T1000 (cell line): ENCODE results near the gene NR2F6.

Experiments used
- DNase-seq: peaks from one replicate; lab custom pipeline; 2025; ENCODE audit warnings: mixed read lengths; lab: John Stamatoyannopoulos, UW

Gene NR2F6

DNA sequence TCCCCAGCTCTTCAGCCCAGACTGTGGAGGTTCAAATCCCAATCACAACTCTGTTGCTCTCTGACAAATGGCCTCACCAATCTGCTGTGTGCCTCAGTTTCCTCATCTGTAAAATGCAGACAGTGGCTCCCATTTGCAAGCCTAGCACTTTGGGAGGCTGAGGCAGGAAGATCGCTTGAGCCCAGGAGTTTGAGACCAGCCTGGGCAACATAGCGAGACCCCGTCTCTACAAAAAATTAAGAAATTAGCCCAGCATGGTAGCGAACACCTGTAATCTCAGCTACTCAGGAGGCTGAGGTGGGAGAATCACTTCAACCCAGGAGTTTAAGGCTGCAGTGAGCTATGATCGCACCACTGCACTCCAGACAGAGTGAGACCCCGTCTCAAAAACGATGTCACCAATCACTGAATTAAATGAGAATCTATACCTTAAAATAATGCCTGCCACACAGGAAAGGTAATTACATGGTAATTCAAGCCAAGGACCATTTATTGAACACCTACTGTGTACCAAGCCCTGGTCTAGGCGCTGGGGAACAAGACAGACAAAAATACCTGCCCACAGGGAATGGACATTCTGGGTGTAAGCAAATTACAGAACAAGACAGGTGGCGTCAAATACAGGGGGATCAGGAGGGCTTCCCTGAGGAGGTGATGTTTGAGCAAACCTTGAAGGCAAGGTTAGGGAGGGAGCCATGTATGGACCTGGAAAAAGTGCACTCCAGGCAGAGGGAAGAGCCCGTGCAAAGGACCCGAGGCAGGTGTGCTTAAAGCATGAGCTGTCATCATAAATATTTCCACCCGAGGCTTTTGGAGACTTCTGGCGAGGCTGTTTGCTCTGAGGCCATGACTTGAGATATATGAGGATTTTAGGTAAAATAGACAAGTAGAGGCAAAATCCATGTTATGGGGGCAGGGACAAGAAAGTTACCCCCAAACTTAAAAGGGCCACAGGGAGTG lies 7.7 kb downstream of the NR2F6 start:
- DNase-seq, result no peak

DNA sequence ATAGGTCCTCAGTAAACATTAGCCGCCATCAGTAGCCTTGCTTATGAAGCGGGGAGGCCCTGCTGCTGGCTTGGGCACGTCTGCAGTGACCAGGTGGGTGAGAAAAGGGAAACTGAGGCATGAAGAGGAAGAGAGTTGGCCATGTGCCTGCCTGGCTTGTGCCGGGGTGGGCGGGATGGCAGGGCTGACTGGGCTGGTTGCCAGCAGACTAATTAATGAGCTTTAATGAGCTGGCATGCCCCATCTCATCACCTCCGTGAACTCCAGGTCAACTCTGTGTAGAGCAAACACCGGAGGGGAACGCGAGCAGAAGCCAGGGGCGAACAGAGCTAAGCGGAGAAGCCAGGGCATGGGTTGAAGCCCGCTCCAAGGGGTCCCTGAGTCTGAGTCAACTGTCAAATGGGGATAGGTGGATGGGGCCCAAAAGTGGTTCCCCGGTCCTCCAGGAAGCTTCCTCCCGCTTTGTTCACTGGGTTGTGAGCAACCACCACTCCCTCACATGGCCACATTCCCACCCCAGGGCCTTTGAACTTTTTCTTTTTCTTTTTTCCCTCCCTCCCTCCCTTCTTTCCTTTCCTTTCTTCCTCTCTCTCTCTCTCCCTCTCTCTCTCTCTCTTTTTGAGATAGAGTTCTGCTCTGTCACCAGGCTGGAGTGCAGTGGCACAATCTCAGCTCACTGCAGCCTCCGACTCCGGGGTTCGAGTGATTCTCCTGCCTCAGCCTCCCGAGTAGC lies 8.7 kb downstream of the NR2F6 start:
- no peak for DNase-seq

GRCh38 chr19:17235971-17236777 lies 9.5 kb downstream of the NR2F6 start:
- DNase-seq, result no peak

GRCh38 chr19:17235300-17235970 lies 10.3 kb downstream of the NR2F6 start:
- no peak for DNase-seq

- no peak for DNase-seq
Measured at GRCh38 chr19:17234911-17235299, 10.8 kb downstream of the NR2F6 start.

GRCh38 chr19:17232258-17232657 lies 13.5 kb downstream of the NR2F6 start:
- DNase-seq, result no peak

DNA sequence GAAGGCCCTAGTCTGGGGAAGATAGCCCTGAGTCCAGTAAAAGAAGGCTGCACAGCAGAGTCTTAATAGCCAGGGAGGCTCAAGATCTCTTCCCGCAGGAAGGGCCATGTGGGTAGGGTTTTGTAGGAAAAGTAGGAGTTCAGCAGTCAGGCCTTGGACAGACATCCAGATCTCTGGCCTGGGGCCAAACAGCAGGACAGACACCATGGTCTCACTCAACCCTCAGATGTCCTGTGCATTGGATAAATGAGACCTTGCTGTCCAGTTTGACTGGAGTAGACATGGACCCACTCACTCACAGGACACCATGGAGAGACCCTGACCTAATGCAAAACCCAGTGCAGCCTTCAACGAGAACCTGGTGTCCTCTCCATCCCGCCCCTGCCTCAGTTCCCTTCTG lies 15.8 kb downstream of the NR2F6 start:
- DNase-seq, result no peak

GRCh38 chr19:17227798-17228367 lies 17.8 kb downstream of the NR2F6 start:
- no peak for DNase-seq

- DNase-seq, result peak; percentile 92
Measured at GRCh38 chr19:17226002-17226933, 19.5 kb downstream of the NR2F6 start, which contains the start of gene OCEL1. OCEL1 (plus strand) TSS chr19:17226226; CDS start chr19:17226248, 22 bp downstream.

- no peak for DNase-seq
Measured at GRCh38 chr19:17225053-17225452, 20.7 kb downstream of the NR2F6 start.

DNA sequence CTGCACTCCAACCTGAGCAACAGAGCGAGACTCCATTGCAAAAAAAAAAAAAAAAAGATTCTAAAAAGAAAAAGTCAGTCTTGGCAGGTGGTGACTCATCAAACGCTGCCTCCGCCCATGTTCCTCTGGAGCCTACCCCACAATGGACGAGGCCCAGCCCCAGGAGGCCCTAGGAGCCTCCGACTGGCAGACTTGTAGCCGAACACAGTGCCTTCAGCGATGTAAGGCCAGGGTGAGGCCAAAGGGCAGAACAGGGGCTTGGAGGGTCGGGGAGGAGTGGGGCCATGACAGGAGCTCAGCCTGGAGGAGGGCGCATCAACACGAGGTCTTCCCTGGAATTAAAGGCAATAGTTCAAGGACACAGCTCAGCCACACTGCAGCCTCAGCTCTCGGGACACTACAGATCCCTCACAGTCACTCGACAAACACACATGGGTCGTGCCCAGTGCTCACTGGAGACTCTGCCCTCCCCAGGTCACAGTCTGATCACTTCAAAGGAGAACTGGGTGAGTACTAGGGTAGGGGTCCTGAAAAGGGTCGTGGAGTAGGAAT lies 25.4 kb downstream of the NR2F6 start:
- no peak for DNase-seq

DNA sequence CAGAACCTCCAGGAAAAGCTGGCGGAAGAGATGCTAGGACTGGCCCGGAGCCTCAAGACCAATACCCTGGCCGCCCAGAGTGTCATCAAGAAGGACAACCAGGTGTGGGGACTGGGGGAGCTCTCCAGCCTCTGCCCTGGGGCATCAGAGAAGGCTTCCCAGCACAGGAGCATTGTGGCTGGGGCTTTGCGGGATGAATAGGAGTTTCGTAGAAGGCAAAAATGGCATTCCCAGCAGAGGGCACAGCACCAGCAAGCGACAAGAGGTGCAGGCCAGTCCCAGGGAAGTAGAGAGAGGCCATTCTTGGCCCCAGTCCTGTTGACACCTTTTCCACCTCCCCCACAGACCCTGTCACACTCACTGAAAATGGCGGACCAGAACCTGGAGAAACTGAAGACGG lies 26.4 kb downstream of the NR2F6 start:
- no peak for DNase-seq

- no peak for DNase-seq
Measured at GRCh38 chr19:17216058-17216670, 29.6 kb downstream of the NR2F6 start.

DNA sequence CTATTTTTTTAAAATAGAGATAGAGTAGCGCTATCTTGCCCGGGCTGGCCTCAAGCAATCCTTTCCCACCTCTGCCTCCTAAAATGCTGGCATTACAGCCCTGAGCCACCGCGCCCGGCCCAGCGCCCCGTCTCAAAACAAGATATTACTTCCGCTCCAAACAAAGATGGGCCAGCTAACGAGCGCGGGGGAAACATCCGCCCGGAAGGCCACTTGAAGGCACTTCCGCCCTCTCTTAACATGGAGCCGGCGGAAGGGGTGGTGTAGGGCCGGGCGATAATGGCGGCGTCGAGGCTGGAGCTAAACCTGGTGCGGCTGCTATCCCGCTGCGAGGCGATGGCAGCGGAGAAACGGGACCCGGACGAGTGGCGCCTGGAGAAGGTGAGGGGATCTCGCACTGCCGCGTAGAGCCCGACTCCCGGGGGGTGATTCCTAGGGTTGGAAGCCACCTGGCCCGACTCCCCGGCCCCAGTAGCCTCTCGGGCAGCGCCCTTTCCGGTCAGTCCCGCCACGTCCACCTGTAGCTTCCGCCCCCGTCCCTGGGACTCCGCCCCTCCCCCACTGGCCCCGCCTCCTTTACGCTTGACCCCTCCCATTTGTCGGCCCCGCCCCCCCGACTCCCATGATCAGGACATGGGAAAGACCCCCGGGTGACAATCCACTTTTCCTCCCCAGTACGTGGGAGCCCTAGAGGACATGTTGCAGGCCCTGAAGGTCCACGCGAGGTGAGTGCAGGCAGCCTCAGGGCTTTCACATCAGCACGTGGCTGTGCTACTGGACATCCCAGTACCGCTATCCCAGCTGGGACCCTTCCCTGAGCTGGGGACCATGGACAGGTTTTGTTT lies 30.4 kb downstream of the NR2F6 start, which contains the start of gene USE1:
TSS of gene USE1 (plus strand) at position 231 of the 845 bp plus-strand sequence. CDS start at position 280, 49 bp downstream.
- peak; percentile 75 for DNase-seq

GRCh38 chr19:17214508-17215126 lies 31.1 kb downstream of the NR2F6 start:
- no peak for DNase-seq

DNA sequence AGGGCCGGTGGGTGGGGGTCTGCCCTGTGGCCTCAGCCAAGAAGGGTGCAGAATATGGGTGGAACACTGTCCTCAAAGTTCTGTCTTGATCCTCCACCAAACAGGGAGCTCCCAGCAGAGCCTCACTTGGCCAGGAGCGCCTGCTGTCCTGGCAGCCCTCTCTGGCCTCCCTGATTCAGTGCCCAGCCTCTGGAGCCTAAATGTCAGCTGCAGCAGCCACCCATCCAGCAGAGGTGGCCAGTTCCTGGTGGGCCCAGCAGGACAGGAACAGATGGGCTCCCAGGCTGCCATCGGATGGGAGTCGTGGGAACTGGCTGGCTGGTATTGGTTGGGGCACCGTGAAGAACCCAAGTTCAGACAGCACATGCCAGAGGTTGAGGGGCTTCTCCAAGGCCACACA lies 32.4 kb downstream of the NR2F6 start:
- DNase-seq, result no peak

DNA sequence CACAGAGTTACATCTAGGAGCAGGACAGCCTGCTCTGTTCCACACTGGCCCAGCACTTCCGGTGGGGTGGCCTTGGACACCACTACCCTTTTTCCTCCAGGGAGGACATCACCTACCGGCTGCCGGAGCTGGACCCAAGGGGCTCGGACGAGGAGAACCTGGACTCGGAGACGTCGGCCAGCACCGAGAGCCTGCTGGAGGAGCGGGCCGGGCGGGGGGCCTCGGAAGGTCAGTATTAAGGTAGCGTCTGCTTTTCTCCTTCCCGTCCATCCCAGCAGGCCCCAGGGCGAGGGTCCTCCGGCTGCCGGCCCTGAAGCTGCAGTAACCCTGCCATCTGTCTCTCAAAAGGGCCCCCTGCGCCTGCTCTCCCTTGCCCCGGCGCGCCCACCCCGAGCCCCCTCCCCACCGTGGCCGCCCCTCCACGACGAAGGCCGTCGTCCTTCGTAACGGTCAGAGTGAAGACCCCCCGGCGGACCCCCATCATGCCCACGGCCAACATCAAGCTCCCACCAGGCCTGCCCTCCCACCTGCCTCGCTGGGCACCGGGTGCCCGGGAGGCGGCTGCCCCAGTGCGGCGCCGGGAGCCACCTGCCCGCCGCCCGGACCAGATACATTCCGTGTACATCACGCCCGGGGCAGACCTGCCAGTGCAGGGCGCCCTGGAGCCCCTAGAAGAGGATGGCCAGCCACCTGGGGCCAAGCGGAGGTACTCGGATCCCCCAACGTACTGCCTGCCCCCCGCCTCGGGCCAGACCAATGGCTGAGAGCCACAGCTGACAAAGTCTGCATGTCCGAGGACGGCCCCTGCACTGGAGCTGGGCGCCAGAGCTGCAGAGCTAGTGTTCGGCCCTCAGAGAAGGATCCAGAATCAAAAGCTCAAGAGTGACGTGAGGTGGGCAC lies 33.9 kb downstream of the NR2F6 start:
- DNase-seq, result no peak
